HFF-Myc (cell line): ENCODE measurements around the gene CCDC71.

Experiments used
- DNase-seq: peaks from one replicate; pipeline ENCODE4 v3.0.0-alpha.2; 2011; ENCODE audit warnings: low read depth; ENCODE audit errors: extremely low read depth
- H3K4me3 ChIP-seq: replicated peaks from 2 replicates; pipeline ENCODE4 v1.5.1; 2011; ENCODE audit warnings: low read depth, mild to moderate bottlenecking, control low read depth, low read length
- CTCF ChIP-seq: IDR thresholded peaks from 2 replicates; pipeline ENCODE4 v1.5.1; 2012; ENCODE audit warnings: mild to moderate bottlenecking, low read depth, low read length, control low read depth; ENCODE audit errors: missing control alignments

The CCDC71 gene

DNA sequence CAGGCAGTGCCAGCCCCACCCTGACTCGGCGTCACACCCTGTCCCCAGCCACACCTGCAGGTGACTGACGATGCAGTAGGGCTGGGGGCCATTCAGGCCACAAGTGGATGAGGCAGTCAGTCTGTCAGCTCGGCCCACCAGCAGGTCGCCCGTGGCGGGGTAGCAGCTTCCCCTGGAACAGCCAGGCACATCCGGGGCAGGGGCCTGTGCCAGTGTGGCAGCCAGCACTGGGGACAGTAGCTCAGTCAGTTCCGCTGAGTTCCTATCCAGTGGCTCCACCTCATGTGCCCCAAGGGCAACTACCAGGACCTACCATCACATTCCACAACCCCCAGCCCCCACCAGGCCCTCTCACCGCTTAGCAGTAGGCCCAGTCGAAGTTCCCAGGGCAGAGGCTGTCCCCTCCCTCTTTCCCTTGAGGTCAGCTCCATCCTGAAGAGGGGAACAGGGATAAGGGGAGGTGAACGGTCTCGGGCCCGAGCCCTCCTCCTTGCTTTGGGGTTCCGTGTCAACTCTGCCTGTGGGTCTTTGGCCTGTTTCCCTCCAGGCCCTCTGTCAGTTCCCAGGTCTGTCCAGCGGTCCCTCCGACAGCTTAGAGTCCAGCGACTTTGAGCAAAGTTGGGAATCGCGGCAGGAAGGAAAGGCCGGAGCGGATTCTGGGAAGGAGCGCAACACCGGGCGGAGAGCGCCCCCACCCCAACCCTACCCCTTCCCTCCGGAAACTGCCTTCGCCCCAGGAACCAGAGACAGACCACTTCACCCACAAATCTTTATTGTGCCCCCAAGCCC, 33.5 kb downstream of the CCDC71 start, which contains the start of gene LAMB2:
LAMB2 (minus strand) TSS at position 614 of the 789 bp plus-strand sequence; CDS start at position 431, 183 bp downstream.
- TF ChIP-seq CTCF = peak; percentile 20
- peak within 1 kb of the TSS; percentile 81 for H3K4me3 ChIP-seq
- peak; percentile 40 for DNase-seq

- no peak for DNase-seq
- peak overlapping the region; percentile 81 for H3K4me3 ChIP-seq
- TF ChIP-seq CTCF = no peak
Measured at GRCh38 chr3:49132073-49132436, 34.1 kb downstream of the CCDC71 start.

DNA sequence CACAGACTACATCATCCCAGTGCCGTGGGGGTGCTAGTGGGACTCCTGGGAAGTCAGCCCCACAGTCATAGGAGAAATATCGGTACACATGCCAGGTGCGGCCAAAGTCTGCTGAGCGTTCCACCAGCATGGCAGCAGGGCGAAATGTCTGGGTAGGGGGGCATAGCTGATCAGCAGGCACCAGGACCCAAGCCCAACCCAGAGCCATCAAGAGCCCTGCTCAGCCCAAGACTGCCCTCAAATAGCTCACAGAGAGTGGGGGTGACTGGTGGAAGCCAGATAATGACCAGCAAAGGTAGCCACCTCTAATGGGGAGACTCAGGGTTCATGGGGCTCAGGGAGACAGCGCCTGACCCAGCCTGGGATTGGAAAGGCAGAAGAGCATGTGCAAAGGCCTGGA, 34.6 kb downstream of the CCDC71 start:
- DNase-seq = no peak
- H3K4me3 ChIP-seq = peak overlapping the region; percentile 81
- TF ChIP-seq CTCF = no peak

DNA sequence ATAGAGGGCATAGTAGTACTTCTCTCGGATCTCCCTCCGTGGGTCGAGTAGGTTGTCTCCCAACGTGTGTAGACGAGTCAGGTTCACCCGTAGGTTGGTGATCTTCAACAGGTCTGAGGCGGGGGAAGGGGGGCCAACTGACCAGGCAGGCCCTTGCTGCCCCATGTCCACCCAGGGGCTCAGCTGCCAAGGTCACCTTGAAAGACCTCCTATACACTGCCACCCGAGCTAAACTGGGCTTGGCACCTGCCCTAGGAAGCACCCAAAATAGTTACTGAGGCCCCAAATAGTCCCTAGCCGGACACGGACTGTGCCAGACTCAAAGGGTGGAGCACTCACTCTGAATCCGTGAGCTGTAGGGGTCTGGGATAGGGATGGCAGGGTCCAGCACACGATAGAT, 35.1 kb downstream of the CCDC71 start:
- no peak for TF ChIP-seq CTCF
- no peak overlapping the region for H3K4me3 ChIP-seq
- no peak for DNase-seq

- H3K4me3 ChIP-seq = no peak overlapping the region
- TF ChIP-seq CTCF = no peak
- DNase-seq = no peak
Measured at GRCh38 chr3:49124991-49125670, 41.0 kb downstream of the CCDC71 start.

DNA sequence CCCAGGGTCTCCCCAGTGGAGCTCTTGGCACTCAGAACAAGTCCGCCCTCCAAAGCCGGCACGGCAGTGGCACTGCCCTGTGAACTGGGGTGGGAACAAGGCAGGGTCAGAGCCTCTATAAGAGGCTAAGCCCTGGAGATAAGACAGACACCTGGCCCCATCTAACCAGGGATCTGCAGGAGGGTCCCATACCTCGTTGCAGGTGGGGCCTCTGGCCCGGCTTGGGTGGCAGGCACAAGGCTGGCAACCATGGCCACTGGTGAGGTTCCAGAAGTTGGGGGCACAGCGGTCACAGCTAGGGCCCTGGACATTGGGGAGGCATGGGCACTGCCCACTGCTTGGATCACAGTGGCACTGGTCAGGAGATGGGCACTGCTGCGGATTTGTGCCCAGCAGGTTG, 41.9 kb downstream of the CCDC71 start:
- DNase-seq = no peak
- no peak for TF ChIP-seq CTCF
- H3K4me3 ChIP-seq = no peak overlapping the region
